SH-SY5Y (cell line): ENCODE data around the gene MIOX.

Experiments
- GATA2 ChIP-seq: IDR thresholded peaks from 2 replicates; pipeline ENCODE4 v1.6.1; 2011; ENCODE audit warnings: mild to moderate bottlenecking, low read depth, low read length
- GATA3 ChIP-seq: IDR thresholded peaks from 2 replicates; pipeline ENCODE4 v1.6.1; 2011; ENCODE audit warnings: low read depth, mild to moderate bottlenecking, low read length, moderate library complexity

- TF ChIP-seq GATA2 (no peak), GATA3 (no peak)
These were observed 36.3 kb downstream of the MIOX start for GRCh38 chr22:50522806-50523438.
